Neural progenitor cell (in vitro differentiated cells): ENCODE results near the gene ETV6. TPM values are rescaled to one million over a fixed set of nuclear protein-coding genes. Genes with fewer than 3 reads are reported as not detected.

Source experiments
- DNase-seq: peaks from one replicate; pipeline ENCODE4 v3.0.0-alpha.2; 2016; ENCODE audit warnings: low spot score
- H2AFZ ChIP-seq: fragments of 200-600 bp; sonication (generic); replicated peaks from 2 replicates; pipeline ENCODE4 v1.6.1; 2016; ENCODE audit warnings: antibody characterized with exemption
- H3F3A ChIP-seq: fragments of 200-600 bp; sonication (generic); 2 replicates; pipeline ENCODE4 v1.6.1; 2016; ENCODE audit warnings: antibody characterized with exemption, low read depth
- H3K27ac ChIP-seq: fragments of 200-600 bp; sonication (generic); 2 replicates; pipeline ENCODE4 v1.5.1; 2016; ENCODE audit warnings: mild to moderate bottlenecking
- H3K27me3 ChIP-seq: fragments of 200-600 bp; sonication (generic); 2 replicates; pipeline ENCODE4 v1.6.1; 2016; ENCODE audit warnings: mild to moderate bottlenecking, moderate library complexity
- H3K36me3 ChIP-seq: fragments of 200-600 bp; sonication (generic); 2 replicates; pipeline ENCODE4 v1.5.1; 2016
- H3K4me1 ChIP-seq: fragments of 200-600 bp; sonication (generic); 2 replicates; pipeline ENCODE4 v1.6.1; 2016; ENCODE audit warnings: mixed run types
- H3K4me2 ChIP-seq: fragments of 200-600 bp; sonication (generic); 2 replicates; pipeline ENCODE4 v1.6.1; 2016
- H3K4me3 ChIP-seq: fragments of 200-600 bp; sonication (generic); 2 replicates; pipeline ENCODE4 v1.5.1; 2016
- H3K79me2 ChIP-seq: fragments of 200-600 bp; sonication (generic); 2 replicates; pipeline ENCODE4 v1.6.1; 2016; ENCODE audit warnings: low read depth
- H3K9ac ChIP-seq: fragments of 200-600 bp; sonication (generic); 2 replicates; pipeline ENCODE4 v1.6.1; 2016
- H3K9me3 ChIP-seq: fragments of 200-600 bp; sonication (generic); 2 replicates; pipeline ENCODE4 v1.5.1; 2016; ENCODE audit warnings: low read depth
- H4K20me1 ChIP-seq: fragments of 200-600 bp; sonication (generic); 2 replicates; pipeline ENCODE4 v1.6.1; 2016; ENCODE audit warnings: low read depth
- H3K27ac Mint-ChIP-seq: 3 replicates; pipeline ENCODE4 v1.8.0; 2021; ENCODE audit warnings: mixed read lengths
- H3K27me3 Mint-ChIP-seq: 2 replicates; pipeline ENCODE4 v1.8.0; 2022; ENCODE audit warnings: low read depth, mild to moderate bottlenecking, inconsistent platforms, moderate library complexity, mixed read lengths; ENCODE audit not compliant: insufficient read depth
- H3K36me3 Mint-ChIP-seq: 3 replicates; pipeline ENCODE4 v1.8.0; 2021; ENCODE audit warnings: mixed read lengths
- H3K4me1 Mint-ChIP-seq: 3 replicates; pipeline ENCODE4 v1.8.0; 2021; ENCODE audit warnings: mixed read lengths
- H3K4me3 Mint-ChIP-seq: 3 replicates; pipeline ENCODE4 v1.8.0; 2021; ENCODE audit warnings: mild to moderate bottlenecking, moderate library complexity, mixed read lengths
- H3K9me3 Mint-ChIP-seq: 3 replicates; pipeline ENCODE4 v1.8.0; 2020; ENCODE audit warnings: mixed read lengths
- EZH2 ChIP-seq: fragments of 200-600 bp; sonication (generic); IDR thresholded peaks from 2 replicates; pipeline ENCODE4 v1.6.1; 2017; ENCODE audit warnings: antibody characterized with exemption, mild to moderate bottlenecking, moderate library complexity
- EZH2phosphoT487 ChIP-seq: fragments of 200-600 bp; sonication (generic); IDR thresholded peaks from 2 replicates; pipeline ENCODE4 v1.6.1; 2017; ENCODE audit warnings: antibody characterized with exemption
- total RNA-seq: library from RNA; depleted of rRNA; stranded (reverse); fragments of >200 nt; gene quantifications from 2 replicates; pipeline ENCODE4 v1.2.3, GENCODE V29; 2015; ENCODE audit warnings: low replicate concordance
- TF ChIP-seq, protein P1 (sequence below): fragments of 200-600 bp; sonication (generic); IDR thresholded peaks from 2 replicates; pipeline ENCODE4 v1.5.1; 2017; ENCODE audit warnings: antibody characterized with exemption, mild to moderate bottlenecking

Gene ETV6
- total RNA-seq, 1 donor from 2014 or later: 6.2 TPM

DNA sequence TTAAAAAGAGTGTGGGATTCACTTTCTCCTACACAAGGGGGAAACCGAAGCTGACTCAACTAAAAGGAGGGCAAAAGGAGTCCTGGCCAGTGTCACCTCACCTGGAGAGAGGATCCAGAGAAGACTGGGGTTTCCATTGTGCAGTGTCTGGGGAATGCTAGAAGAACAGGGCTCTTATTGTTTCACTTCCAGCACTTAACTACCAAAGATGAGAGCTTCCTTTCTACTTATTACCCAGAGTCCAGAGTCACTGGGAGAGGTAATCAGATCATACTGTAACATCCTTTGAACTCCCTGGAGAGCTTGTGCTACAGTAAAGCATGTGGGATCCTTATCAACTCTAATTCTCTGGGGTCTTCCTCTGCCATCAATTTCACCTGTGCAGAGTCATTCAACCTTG lies 272.9 kb downstream of the ETV6 start:
- H4K20me1 ChIP-seq: no peaks in the 10 kb centered on the region
- DNase-seq: no peak
- no peaks in the 10 kb centered on the region for H3K9me3 ChIP-seq
- H3K9me3 Mint-ChIP-seq: peaks cover 4% of the 10 kb centered on the region
- no peak overlapping the region for H3K4me3 ChIP-seq
- TF ChIP-seq EZH2phosphoT487 (no peak), EZH2 (no peak)
- TF ChIP-seq, protein P1, sequence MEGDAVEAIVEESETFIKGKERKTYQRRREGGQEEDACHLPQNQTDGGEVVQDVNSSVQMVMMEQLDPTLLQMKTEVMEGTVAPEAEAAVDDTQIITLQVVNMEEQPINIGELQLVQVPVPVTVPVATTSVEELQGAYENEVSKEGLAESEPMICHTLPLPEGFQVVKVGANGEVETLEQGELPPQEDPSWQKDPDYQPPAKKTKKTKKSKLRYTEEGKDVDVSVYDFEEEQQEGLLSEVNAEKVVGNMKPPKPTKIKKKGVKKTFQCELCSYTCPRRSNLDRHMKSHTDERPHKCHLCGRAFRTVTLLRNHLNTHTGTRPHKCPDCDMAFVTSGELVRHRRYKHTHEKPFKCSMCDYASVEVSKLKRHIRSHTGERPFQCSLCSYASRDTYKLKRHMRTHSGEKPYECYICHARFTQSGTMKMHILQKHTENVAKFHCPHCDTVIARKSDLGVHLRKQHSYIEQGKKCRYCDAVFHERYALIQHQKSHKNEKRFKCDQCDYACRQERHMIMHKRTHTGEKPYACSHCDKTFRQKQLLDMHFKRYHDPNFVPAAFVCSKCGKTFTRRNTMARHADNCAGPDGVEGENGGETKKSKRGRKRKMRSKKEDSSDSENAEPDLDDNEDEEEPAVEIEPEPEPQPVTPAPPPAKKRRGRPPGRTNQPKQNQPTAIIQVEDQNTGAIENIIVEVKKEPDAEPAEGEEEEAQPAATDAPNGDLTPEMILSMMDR: no peak
- no peak overlapping the region for H3K9ac ChIP-seq
- no peaks in the 10 kb centered on the region for H3K27me3 ChIP-seq
- no peaks in the 10 kb centered on the region for H3K36me3 Mint-ChIP-seq
- H3K4me2 ChIP-seq: no peak overlapping the region
- H3F3A ChIP-seq: no peaks in the 10 kb centered on the region
- no peak overlapping the region for H3K27ac ChIP-seq
- peaks cover 4% of the 10 kb centered on the region for H3K27me3 Mint-ChIP-seq
- H3K36me3 ChIP-seq: no peaks in the 10 kb centered on the region
- no peak overlapping the region for H3K27ac Mint-ChIP-seq
- no peak overlapping the region for H3K4me3 Mint-ChIP-seq
- H2AFZ ChIP-seq: no peak overlapping the region
- no peaks in the 10 kb centered on the region for H3K79me2 ChIP-seq
- peaks cover 11% of the 10 kb centered on the region for H3K4me1 ChIP-seq
- peaks cover 5% of the 10 kb centered on the region for H3K4me1 Mint-ChIP-seq

DNA sequence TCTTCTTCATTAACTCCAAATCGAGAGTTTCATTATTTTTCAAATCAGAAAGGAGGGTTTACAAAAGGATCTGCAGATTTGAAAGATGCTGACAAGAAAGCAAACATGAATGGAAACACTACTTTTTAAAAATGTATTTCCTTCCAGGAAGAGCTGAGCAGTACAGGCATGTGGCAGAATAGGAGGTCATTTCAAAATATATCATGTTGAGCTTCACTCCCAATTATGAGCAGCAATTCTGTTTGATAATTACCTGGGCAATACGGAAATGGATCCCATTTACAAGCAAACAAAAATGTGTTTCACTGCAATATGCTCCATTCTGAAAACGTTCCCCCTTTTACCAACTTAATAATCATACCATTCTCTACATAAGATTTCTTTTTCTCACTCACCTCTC lies 273.6 kb downstream of the ETV6 start:
- Mint-ChIP-seq H3K27ac (no peak overlapping the region), H3K9me3 (peaks cover 4% of the 10 kb centered on the region), H3K4me3 (no peak overlapping the region), H3K4me1 (peaks cover 11% of the 10 kb centered on the region), H3K36me3 (no peaks in the 10 kb centered on the region), H3K27me3 (peaks cover 4% of the 10 kb centered on the region)
- no peaks in the 10 kb centered on the region for H3F3A ChIP-seq
- H2AFZ ChIP-seq: no peak overlapping the region
- no peaks in the 10 kb centered on the region for H4K20me1 ChIP-seq
- H3K36me3 ChIP-seq: no peaks in the 10 kb centered on the region
- H3K4me3 ChIP-seq: no peak overlapping the region
- peaks cover 12% of the 10 kb centered on the region for H3K4me1 ChIP-seq
- H3K27me3 ChIP-seq: no peaks in the 10 kb centered on the region
- H3K9ac ChIP-seq: no peak overlapping the region
- H3K4me2 ChIP-seq: no peak overlapping the region
- DNase-seq: no peak
- H3K79me2 ChIP-seq: no peaks in the 10 kb centered on the region
- TF ChIP-seq EZH2 (no peak), EZH2phosphoT487 (no peak)
- TF ChIP-seq, protein P1: no peak
- H3K9me3 ChIP-seq: no peaks in the 10 kb centered on the region
- no peak overlapping the region for H3K27ac ChIP-seq

DNA sequence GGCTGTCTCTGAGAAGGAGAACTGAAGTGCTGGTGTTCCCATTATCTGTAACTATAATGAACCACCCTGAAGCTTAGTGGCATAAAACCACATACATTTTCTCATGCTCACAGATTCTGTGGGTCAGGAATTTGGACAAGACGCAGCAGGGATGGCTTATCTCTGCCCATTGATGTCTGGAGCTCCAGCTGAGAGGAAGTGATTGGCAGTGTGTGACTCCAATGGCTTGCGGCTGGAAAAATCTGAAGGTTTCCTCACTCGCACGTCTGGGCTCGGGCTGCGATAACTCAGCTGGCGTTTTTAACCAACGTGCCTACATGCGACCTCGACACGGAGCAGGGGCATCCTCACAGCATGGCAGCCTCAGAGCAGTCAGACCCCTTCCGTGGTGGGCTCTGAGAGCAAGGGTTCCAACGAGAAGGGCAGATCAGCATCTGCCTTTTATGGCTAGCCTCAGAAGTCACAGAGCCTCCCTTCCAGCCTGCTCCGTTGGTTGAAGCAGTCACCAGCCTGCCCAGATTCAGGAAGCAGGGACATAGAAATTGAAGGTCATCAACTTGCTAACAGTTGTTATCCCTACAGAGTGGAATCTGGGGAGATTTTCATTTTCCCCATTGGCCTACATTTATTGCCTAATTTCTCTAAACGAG lies 277.9 kb downstream of the ETV6 start:
- no peaks in the 10 kb centered on the region for H3K36me3 ChIP-seq
- Mint-ChIP-seq H3K36me3 (no peaks in the 10 kb centered on the region), H3K27me3 (peaks cover 15% of the 10 kb centered on the region), H3K9me3 (peaks cover 4% of the 10 kb centered on the region), H3K27ac (peak overlapping the region; percentile 13), H3K4me1 (peaks cover 16% of the 10 kb centered on the region), H3K4me3 (peak overlapping the region; percentile 38)
- H3K4me3 ChIP-seq: no peak overlapping the region
- H4K20me1 ChIP-seq: no peaks in the 10 kb centered on the region
- no peaks in the 10 kb centered on the region for H3K27me3 ChIP-seq
- H2AFZ ChIP-seq: peak overlapping the region; percentile 38
- H3K4me2 ChIP-seq: no peak overlapping the region
- peak; percentile 72 for DNase-seq
- H3F3A ChIP-seq: no peaks in the 10 kb centered on the region
- TF ChIP-seq EZH2 (no peak), EZH2phosphoT487 (no peak)
- TF ChIP-seq, protein P1: no peak
- H3K9me3 ChIP-seq: no peaks in the 10 kb centered on the region
- H3K4me1 ChIP-seq: peaks cover 8% of the 10 kb centered on the region
- H3K9ac ChIP-seq: no peak overlapping the region
- no peak overlapping the region for H3K27ac ChIP-seq
- no peaks in the 10 kb centered on the region for H3K79me2 ChIP-seq
